ENCODE data around the gene PTTG1. TPM values are rescaled to one million over a fixed set of nuclear protein-coding genes. Genes with fewer than 3 reads are reported as not detected.

Gene PTTG1
- total and polyA plus RNA-seq, 4 donors: 0.75 to 84.0 (median 5.6) TPM

DNA sequence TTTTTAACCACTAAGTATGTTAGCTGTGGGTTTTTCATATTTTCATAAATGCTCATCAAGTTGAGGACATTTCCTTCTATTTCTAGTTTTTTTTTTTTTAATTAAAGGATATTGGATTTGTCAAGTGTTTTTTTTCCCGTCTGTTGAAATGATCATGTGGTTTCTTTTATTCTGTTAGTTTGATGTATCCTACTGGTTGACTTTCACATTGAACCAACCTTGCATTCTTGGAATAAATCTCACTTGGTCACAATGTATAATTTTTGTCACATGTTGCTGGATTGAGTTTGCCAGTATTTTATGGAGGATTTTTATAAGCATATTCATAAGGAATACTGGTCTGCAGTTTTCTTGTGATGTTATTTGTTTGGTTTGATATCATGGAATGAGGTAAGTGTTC, 34.2 kb upstream of the PTTG1 start:
- TF ChIP-seq TAF1 (conservative IDR thresholded peaks at IDR 0.05): no peak
- TF ChIP-seq HNF4A (conservative IDR thresholded peaks at IDR 0.05): no peak
- TF ChIP-seq FOXA1 (IDR thresholded peaks at IDR 0.05): no peak
- TF ChIP-seq, protein P1, sequence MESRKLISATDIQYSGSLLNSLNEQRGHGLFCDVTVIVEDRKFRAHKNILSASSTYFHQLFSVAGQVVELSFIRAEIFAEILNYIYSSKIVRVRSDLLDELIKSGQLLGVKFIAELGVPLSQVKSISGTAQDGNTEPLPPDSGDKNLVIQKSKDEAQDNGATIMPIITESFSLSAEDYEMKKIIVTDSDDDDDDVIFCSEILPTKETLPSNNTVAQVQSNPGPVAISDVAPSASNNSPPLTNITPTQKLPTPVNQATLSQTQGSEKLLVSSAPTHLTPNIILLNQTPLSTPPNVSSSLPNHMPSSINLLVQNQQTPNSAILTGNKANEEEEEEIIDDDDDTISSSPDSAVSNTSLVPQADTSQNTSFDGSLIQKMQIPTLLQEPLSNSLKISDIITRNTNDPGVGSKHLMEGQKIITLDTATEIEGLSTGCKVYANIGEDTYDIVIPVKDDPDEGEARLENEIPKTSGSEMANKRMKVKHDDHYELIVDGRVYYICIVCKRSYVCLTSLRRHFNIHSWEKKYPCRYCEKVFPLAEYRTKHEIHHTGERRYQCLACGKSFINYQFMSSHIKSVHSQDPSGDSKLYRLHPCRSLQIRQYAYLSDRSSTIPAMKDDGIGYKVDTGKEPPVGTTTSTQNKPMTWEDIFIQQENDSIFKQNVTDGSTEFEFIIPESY (IDR thresholded peaks at IDR 0.05): no peak
- TF ChIP-seq, protein P2, sequence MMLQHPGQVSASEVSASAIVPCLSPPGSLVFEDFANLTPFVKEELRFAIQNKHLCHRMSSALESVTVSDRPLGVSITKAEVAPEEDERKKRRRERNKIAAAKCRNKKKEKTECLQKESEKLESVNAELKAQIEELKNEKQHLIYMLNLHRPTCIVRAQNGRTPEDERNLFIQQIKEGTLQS (IDR thresholded peaks at IDR 0.05): no peak
- TF ChIP-seq, protein P3, sequence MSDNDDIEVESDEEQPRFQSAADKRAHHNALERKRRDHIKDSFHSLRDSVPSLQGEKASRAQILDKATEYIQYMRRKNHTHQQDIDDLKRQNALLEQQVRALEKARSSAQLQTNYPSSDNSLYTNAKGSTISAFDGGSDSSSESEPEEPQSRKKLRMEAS (IDR thresholded peaks at IDR 0.05): no peak
- TF ChIP-seq, protein P4, sequence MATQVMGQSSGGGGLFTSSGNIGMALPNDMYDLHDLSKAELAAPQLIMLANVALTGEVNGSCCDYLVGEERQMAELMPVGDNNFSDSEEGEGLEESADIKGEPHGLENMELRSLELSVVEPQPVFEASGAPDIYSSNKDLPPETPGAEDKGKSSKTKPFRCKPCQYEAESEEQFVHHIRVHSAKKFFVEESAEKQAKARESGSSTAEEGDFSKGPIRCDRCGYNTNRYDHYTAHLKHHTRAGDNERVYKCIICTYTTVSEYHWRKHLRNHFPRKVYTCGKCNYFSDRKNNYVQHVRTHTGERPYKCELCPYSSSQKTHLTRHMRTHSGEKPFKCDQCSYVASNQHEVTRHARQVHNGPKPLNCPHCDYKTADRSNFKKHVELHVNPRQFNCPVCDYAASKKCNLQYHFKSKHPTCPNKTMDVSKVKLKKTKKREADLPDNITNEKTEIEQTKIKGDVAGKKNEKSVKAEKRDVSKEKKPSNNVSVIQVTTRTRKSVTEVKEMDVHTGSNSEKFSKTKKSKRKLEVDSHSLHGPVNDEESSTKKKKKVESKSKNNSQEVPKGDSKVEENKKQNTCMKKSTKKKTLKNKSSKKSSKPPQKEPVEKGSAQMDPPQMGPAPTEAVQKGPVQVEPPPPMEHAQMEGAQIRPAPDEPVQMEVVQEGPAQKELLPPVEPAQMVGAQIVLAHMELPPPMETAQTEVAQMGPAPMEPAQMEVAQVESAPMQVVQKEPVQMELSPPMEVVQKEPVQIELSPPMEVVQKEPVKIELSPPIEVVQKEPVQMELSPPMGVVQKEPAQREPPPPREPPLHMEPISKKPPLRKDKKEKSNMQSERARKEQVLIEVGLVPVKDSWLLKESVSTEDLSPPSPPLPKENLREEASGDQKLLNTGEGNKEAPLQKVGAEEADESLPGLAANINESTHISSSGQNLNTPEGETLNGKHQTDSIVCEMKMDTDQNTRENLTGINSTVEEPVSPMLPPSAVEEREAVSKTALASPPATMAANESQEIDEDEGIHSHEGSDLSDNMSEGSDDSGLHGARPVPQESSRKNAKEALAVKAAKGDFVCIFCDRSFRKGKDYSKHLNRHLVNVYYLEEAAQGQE (IDR thresholded peaks at IDR 0.05): no peak
- TF ChIP-seq FOXA2 (IDR thresholded peaks at IDR 0.05): no peak
- no peak for TF ChIP-seq RAD21 (IDR thresholded peaks at IDR 0.05)
- TF ChIP-seq HNF4G (IDR thresholded peaks at IDR 0.05): no peak
- TF ChIP-seq RXRA (IDR thresholded peaks at IDR 0.05): no peak
- no peak for TF ChIP-seq GABPA (IDR thresholded peaks at IDR 0.05 in 1 of 2, conservative IDR thresholded peaks at IDR 0.05 in 1 of 2)
- TF ChIP-seq YY1 (IDR thresholded peaks at IDR 0.05): no peak
- TF ChIP-seq EGR1 (IDR thresholded peaks at IDR 0.05; ENCODE audit: low read depth in 2 of 2): no peak
- no peak for TF ChIP-seq JUND (IDR thresholded peaks at IDR 0.05)
- no peak for TF ChIP-seq NR2F2 (IDR thresholded peaks at IDR 0.05)
- TF ChIP-seq, protein P5, sequence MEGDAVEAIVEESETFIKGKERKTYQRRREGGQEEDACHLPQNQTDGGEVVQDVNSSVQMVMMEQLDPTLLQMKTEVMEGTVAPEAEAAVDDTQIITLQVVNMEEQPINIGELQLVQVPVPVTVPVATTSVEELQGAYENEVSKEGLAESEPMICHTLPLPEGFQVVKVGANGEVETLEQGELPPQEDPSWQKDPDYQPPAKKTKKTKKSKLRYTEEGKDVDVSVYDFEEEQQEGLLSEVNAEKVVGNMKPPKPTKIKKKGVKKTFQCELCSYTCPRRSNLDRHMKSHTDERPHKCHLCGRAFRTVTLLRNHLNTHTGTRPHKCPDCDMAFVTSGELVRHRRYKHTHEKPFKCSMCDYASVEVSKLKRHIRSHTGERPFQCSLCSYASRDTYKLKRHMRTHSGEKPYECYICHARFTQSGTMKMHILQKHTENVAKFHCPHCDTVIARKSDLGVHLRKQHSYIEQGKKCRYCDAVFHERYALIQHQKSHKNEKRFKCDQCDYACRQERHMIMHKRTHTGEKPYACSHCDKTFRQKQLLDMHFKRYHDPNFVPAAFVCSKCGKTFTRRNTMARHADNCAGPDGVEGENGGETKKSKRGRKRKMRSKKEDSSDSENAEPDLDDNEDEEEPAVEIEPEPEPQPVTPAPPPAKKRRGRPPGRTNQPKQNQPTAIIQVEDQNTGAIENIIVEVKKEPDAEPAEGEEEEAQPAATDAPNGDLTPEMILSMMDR (IDR thresholded peaks at IDR 0.05; ENCODE audit: low read depth, low read length, missing input control): no peak
- TF ChIP-seq SP1 (IDR thresholded peaks at IDR 0.05): no peak
- no peak overlapping the region for H3K27ac ChIP-seq (ENCODE audit: low read depth in 1 of 2, low read length in 2 of 2)
- H3K9ac ChIP-seq (ENCODE audit: low read depth in 1 of 2, low read length in 2 of 2): no peak overlapping the region
- peaks cover 0 to 2% (median under 1%) of the 10 kb centered on the region in 4 donors for H3K4me1 ChIP-seq (ENCODE audit: control insufficient read depth in 4 of 4, insufficient read depth in 4 of 4, low read length in 3 of 4)
- no peaks in the 10 kb centered on the region for H3K27me3 ChIP-seq (ENCODE audit: control insufficient read depth in 4 of 4, insufficient read depth in 4 of 4, low read length in 3 of 4)
- no peak overlapping the region for H3K4me3 ChIP-seq (ENCODE audit: low read depth in 1 of 3, low read length in 3 of 3)
- H3K36me3 ChIP-seq (ENCODE audit: control insufficient read depth in 4 of 4, insufficient read depth in 3 of 4, low read depth in 1 of 4, low read length in 3 of 4): no peaks in the 10 kb centered on the region
- peaks cover 1 to 16% (median 4%) of the 10 kb centered on the region in 4 donors for H3K9me3 ChIP-seq (ENCODE audit: control insufficient read depth in 4 of 4, low read length in 3 of 4)
- 91% methylated on average over 1 of the region's 1 CpG for WGBS
- no peak for DNase-seq (ENCODE audit: low spot score)

All from liver (tissue), 9 donors.